Astrocyte (in vitro differentiated cells and primary cell): ENCODE measurements around the gene AFAP1L2.

Experiments
- CTCF ChIP-seq: IDR thresholded peaks from 2 replicates; pipeline ENCODE4 v1.5.1; 2011; ENCODE audit warnings: low read depth, mild to moderate bottlenecking, inconsistent platforms, low read length, moderate library complexity; ENCODE audit not compliant: insufficient read depth
- EZH2 ChIP-seq: IDR thresholded peaks from 2 replicates; pipeline ENCODE4 v1.6.1; 2012; ENCODE audit warnings: mild to moderate bottlenecking, low read length, inconsistent platforms; ENCODE audit not compliant: insufficient read depth

DNA sequence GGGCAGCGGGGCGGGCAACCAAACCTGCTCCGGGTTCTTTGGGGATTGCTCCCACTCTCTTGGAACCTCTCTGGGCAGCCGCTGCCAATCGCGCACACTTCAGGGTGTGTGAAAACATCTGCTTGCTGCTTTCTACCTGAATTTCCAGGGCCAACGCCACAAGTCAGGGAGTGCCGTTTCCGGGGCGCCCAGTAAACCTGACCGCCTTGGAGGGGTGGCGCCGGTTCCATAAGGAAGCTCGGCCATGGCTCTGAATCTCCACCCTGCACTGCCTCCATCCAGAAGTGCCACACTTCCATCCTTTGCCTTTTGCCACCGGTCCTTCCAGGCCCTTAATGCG lies 679 bp upstream of the AFAP1L2 start:
- TF ChIP-seq CTCF: no peak
- TF ChIP-seq EZH2: no peak
